SU-DHL-6 (cell line): ENCODE results near the gene MCEE.

ENCODE experiments used
- CTCF ChIP-seq: fragments of 200-600 bp; sonication (generic); IDR thresholded peaks from one replicate; pipeline ENCODE4 v1.5.1; 2017; ENCODE audit warnings: antibody characterized with exemption, mild to moderate bottlenecking, low read length, moderate library complexity; ENCODE audit not compliant: insufficient read depth, poor library complexity, severe bottlenecking
- EZH2phosphoT487 ChIP-seq: fragments of 200-600 bp; sonication (generic), shearing (Covaris generic); conservative IDR thresholded peaks from 2 replicates; pipeline ENCODE4 v1.6.1; 2018; ENCODE audit warnings: mild to moderate bottlenecking, antibody characterized with exemption, low read length, moderate library complexity, mixed read lengths

- TF ChIP-seq CTCF (no peak), EZH2phosphoT487 (no peak)
Observed at GRCh38 chr2:71154279-71154678, 24.2 kb upstream of the MCEE start.
